AG09319 (cell line): ENCODE results near the gene KIF18A.

Source experiments
- DNase-seq: peaks from one replicate; pipeline ENCODE4 v3.0.0-alpha.2; 2010; ENCODE audit warnings: low read depth; ENCODE audit errors: extremely low read depth
- TF ChIP-seq, protein P1 (sequence below): IDR thresholded peaks from 2 replicates; pipeline ENCODE4 v1.5.1; 2011; ENCODE audit warnings: low read depth, mild to moderate bottlenecking, inconsistent platforms, low read length, moderate library complexity

The KIF18A gene

GRCh38 chr11:28043930-28044709, 63.8 kb downstream of the KIF18A start:
- TF ChIP-seq, protein P1, sequence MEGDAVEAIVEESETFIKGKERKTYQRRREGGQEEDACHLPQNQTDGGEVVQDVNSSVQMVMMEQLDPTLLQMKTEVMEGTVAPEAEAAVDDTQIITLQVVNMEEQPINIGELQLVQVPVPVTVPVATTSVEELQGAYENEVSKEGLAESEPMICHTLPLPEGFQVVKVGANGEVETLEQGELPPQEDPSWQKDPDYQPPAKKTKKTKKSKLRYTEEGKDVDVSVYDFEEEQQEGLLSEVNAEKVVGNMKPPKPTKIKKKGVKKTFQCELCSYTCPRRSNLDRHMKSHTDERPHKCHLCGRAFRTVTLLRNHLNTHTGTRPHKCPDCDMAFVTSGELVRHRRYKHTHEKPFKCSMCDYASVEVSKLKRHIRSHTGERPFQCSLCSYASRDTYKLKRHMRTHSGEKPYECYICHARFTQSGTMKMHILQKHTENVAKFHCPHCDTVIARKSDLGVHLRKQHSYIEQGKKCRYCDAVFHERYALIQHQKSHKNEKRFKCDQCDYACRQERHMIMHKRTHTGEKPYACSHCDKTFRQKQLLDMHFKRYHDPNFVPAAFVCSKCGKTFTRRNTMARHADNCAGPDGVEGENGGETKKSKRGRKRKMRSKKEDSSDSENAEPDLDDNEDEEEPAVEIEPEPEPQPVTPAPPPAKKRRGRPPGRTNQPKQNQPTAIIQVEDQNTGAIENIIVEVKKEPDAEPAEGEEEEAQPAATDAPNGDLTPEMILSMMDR = no peak
- no peak for DNase-seq

DNA sequence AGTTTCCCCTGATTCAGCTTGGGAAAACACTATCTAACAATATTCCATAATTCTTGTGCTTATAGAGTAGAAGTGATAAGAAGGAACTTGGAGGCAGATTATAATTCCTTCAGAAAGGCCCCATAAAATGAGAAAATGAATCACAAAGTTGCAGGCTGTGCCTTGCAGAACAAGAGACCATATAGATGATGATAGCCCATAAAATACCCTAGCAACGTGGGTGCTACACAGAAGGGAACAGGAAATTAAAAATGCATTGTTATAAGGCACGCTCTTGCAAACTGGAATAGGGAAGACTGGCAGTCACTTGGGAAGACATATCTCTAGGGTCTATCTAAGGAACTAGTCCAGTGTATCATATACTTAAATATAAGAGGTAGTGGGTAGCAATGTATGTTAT, 67.6 kb downstream of the KIF18A start:
- TF ChIP-seq, protein P1 = no peak
- DNase-seq = no peak

- DNase-seq = no peak
Measured at GRCh38 chr11:28038775-28039174, 69.2 kb downstream of the KIF18A start.

GRCh38 chr11:28026634-28027290, 81.2 kb downstream of the KIF18A start:
- TF ChIP-seq, protein P1 = no peak
- DNase-seq = no peak

More at GRCh38 chr11:28038775-28039174, 69.2 kb downstream of the KIF18A start:
- TF ChIP-seq, protein P1 = no peak

DNA sequence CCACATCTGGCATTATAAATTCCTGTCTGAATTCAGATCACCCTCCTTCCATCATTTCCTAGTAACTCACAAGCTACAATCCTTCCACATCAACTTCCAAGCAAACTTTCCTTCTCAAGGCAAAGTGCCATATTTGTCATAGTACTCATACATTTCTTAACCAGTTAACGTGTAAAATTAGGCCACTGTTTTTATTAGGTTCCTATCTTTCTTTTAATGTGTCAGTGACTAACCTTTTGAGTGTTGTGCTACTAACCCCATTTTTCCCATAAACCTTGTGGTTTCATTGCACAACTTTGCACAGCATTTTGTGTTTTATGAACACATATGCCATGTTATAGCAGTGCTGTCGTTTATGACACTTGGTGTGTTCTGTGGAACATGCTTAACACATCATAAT, 90.1 kb downstream of the KIF18A start:
- DNase-seq = no peak
- TF ChIP-seq, protein P1 = no peak

GRCh38 chr11:28011813-28012212, 96.1 kb downstream of the KIF18A start:
- DNase-seq = no peak
- TF ChIP-seq, protein P1 = no peak

- TF ChIP-seq, protein P1 = no peak
- peak; percentile 34 for DNase-seq
Measured at GRCh38 chr11:28009996-28010395, 98.0 kb downstream of the KIF18A start.
